Naive thymus-derived CD8-positive, alpha-beta T cell (primary cell): ENCODE results near the gene UTF1. TPM values are rescaled to one million over a fixed set of nuclear protein-coding genes. Genes with fewer than 3 reads are reported as not detected.

Experiments used
- ATAC-seq, 2 donors: fragments of 150-1000 bp; cut with Tn5 transposase in 1 of 2; sonication (Bioruptor Pico), chemical (Tn5 transposase) in 1 of 2; 1 replicate in 1 of 2; 2 replicates in 1 of 2; pipeline ENCODE4 v1.10.0; 2021; ENCODE audit warnings: mild to moderate bottlenecking in 2 of 2, moderate library complexity in 2 of 2
- POLR2A ChIA-PET: fragments of 350-600 bp; sonication (Branson Sonifier 250); formaldehyde crosslinking; loops from one replicate; lab custom pipeline; 2021; ENCODE audit warnings: antibody characterized with exemption; lab: Charles Lee
- DNase-seq, 10 donors: peaks; one replicate each; pipeline versions ENCODE4 v3.0.0 to v3.0.0-alpha.2; 2020 to 2022
- H3K27ac Mint-ChIP-seq, 10 donors: one replicate each; pipeline ENCODE4 v1.8.0; 2020 to 2022; ENCODE audit warnings: mild to moderate bottlenecking in 10 of 10, mixed read lengths in 10 of 10, moderate library complexity in 4 of 10, inconsistent platforms in 1 of 10
- H3K27me3 Mint-ChIP-seq, 5 donors: one replicate each; pipeline ENCODE4 v1.8.0; 2021 to 2022; ENCODE audit warnings: mixed read lengths in 5 of 5
- H3K36me3 Mint-ChIP-seq, 3 donors: one replicate each; pipeline ENCODE4 v1.8.0; 2020 to 2022; ENCODE audit warnings: mixed read lengths in 3 of 3, mild to moderate bottlenecking in 2 of 3, inconsistent platforms in 1 of 3
- H3K4me1 Mint-ChIP-seq, 4 donors: one replicate each; pipeline ENCODE4 v1.8.0; 2021 to 2022; ENCODE audit warnings: mixed read lengths in 4 of 4
- H3K4me3 Mint-ChIP-seq, 10 donors: one replicate each; pipeline ENCODE4 v1.8.0; 2020 to 2022; ENCODE audit warnings: mild to moderate bottlenecking in 10 of 10, mixed read lengths in 10 of 10, moderate library complexity in 6 of 10, inconsistent platforms in 1 of 10
- H3K9me3 Mint-ChIP-seq, 9 donors: one replicate each; pipeline ENCODE4 v1.8.0; 2020 to 2022; ENCODE audit warnings: mixed read lengths in 9 of 9, mild to moderate bottlenecking in 3 of 9, inconsistent platforms in 1 of 9, moderate library complexity in 1 of 9
- polyA plus RNA-seq, 3 donors: library from polyadenylated mRNA; unstranded; fragments of 300-500 nt; fragmentation: Illumina TruSeq; gene quantifications; one replicate each; pipeline ENCODE4 v1.2.3, GENCODE V29; 2021
- total RNA-seq, 8 experiments: library from RNA in 2 of 8; stranded (reverse) in 2 of 8; gene quantifications; one replicate each; pipeline ENCODE4 v1.2.3 and lab custom pipeline; 2021 to 2026

The UTF1 gene
- total and polyA plus RNA-seq, 5 experiments from 2014 or later, result not detected

GRCh38 chr10:133187906-133188681 is 41.9 kb upstream of the UTF1 start:
- Mint-ChIP-seq H3K36me3 (no peaks in the 10 kb centered on the region), H3K27ac (no peak overlapping the region), H3K27me3 (peaks cover 0 to 5% (median 3%) of the 10 kb centered on the region in 5 donors), H3K4me1 (peaks cover 0 to 3% (median 0%) of the 10 kb centered on the region in 4 donors), H3K4me3 (no peak overlapping the region), H3K9me3 (peaks cover 0 to 10% (median 0%) of the 10 kb centered on the region in 9 donors)
- POLR2A ChIA-PET, result no interaction called here
- ATAC-seq (no peak), DNase-seq (no peak)

- H3K9me3 Mint-ChIP-seq, result peaks cover 0 to 10% (median 7%) of the 10 kb centered on the region in 9 donors
- POLR2A ChIA-PET, result no interaction called here
- ATAC-seq (no peak), DNase-seq (no peak)
- peaks cover 0 to 5% (median 4%) of the 10 kb centered on the region in 5 donors for H3K27me3 Mint-ChIP-seq
- H3K4me3 Mint-ChIP-seq, result no peak overlapping the region
- peaks cover 0 to 2% (median 0%) of the 10 kb centered on the region in 4 donors for H3K4me1 Mint-ChIP-seq
- H3K27ac Mint-ChIP-seq, result no peak overlapping the region
- H3K36me3 Mint-ChIP-seq, result no peaks in the 10 kb centered on the region
Measured at GRCh38 chr10:133189256-133189655, 40.8 kb upstream of the UTF1 start.

GRCh38 chr10:133189726-133190125 is 40.3 kb upstream of the UTF1 start:
- Mint-ChIP-seq H3K27ac (no peak overlapping the region), H3K27me3 (peaks cover 0 to 6% (median 3%) of the 10 kb centered on the region in 5 donors), H3K9me3 (peaks cover 0 to 10% (median 8%) of the 10 kb centered on the region in 9 donors), H3K4me3 (no peak overlapping the region), H3K36me3 (no peaks in the 10 kb centered on the region), H3K4me1 (no peaks in the 10 kb centered on the region)
- ATAC-seq (no peak), DNase-seq (no peak)
- POLR2A ChIA-PET, result no interaction called here

GRCh38 chr10:133190225-133190624 is 39.8 kb upstream of the UTF1 start:
- no peak for DNase-seq
- POLR2A ChIA-PET, result no interaction called here
- Mint-ChIP-seq H3K36me3 (no peaks in the 10 kb centered on the region), H3K27me3 (peaks cover 0 to 11% (median 3%) of the 10 kb centered on the region in 5 donors), H3K4me1 (no peaks in the 10 kb centered on the region), H3K9me3 (peaks cover 0 to 10% (median 8%) of the 10 kb centered on the region in 9 donors), H3K4me3 (no peak overlapping the region), H3K27ac (no peak overlapping the region)
- ATAC-seq, result no peak

DNA sequence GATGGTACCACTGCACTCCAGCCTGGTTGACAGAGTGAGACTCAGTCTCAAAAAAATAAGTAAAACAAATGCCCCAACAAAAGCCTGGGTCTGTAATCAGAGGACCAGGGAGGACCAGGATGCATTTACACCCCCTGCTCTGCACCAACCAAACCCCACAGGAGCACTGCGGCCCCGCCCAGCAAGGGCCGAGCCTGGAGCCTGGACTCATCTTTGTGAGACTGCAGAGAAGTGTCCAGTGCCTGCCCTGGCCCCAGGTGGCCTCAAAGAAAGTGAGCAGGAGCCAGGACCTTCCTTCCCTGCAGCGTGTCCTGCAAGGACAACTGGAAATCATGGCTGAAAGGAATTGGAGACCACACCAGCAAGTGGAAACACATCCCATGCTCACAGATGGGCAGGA is 38.4 kb upstream of the UTF1 start:
- DNase-seq (no peak), ATAC-seq (no peak)
- no peak overlapping the region for H3K4me3 Mint-ChIP-seq
- H3K4me1 Mint-ChIP-seq, result no peaks in the 10 kb centered on the region
- H3K9me3 Mint-ChIP-seq, result peaks cover 0 to 10% (median 8%) of the 10 kb centered on the region in 9 donors
- H3K27ac Mint-ChIP-seq, result no peak overlapping the region
- H3K27me3 Mint-ChIP-seq, result peaks cover 0 to 11% (median 3%) of the 10 kb centered on the region in 5 donors
- POLR2A ChIA-PET, result no interaction called here
- H3K36me3 Mint-ChIP-seq, result no peaks in the 10 kb centered on the region

DNA sequence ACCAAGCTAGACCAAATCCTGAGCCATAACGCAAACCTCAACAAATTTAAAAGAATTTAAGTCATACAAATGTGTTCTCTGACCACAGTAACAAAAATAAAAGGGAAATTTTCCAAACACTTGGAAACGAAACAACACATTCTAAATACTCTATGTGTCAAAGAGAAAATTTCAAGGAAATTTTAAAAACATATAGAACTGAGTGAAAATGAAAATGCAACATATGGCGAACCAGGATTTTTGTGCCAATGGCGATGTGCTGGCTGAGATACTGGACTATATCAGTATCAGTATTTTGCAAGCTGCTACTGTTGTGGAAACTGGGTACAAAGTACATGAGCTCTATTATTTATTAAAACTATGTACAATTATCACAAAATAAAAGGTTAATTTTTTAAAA is 35.9 kb upstream of the UTF1 start:
- POLR2A ChIA-PET, result no interaction called here
- ATAC-seq (no peak), DNase-seq (no peak)
- Mint-ChIP-seq H3K4me3 (no peak overlapping the region), H3K27me3 (peaks cover 0 to 11% (median 3%) of the 10 kb centered on the region in 5 donors), H3K27ac (no peak overlapping the region), H3K4me1 (no peaks in the 10 kb centered on the region), H3K9me3 (peaks cover 0 to 10% (median 8%) of the 10 kb centered on the region in 9 donors), H3K36me3 (no peaks in the 10 kb centered on the region)

DNA sequence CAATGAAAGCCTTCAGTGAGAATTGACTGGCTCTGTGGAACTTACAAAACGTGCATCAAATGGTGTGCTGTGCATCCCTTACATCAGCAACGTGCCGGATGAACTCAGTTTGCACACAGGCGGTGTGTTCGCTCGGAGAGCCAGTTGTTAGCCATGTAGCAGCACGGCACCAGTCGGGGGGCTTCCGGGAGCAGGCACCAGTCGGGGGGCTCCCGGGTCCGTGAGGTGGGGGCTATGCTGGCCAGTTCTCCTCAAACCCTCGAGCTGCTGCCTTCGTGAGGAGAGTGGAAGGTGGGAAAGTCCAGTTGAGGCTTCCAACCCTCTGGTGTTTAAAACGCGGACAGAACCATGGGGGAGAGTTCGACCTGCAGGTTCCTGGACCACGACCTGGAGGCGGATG is 34.9 kb upstream of the UTF1 start:
- no peak for DNase-seq
- no peaks in the 10 kb centered on the region for H3K4me1 Mint-ChIP-seq
- no peaks in the 10 kb centered on the region for H3K36me3 Mint-ChIP-seq
- H3K27me3 Mint-ChIP-seq, result peaks cover 0 to 11% (median 0%) of the 10 kb centered on the region in 5 donors
- ATAC-seq, result no peak
- H3K9me3 Mint-ChIP-seq, result peaks cover 0 to 10% (median 8%) of the 10 kb centered on the region in 9 donors
- POLR2A ChIA-PET, result no interaction called here
- no peak overlapping the region for H3K4me3 Mint-ChIP-seq
- peak overlapping the region in 1 of 10 donors; percentile 49 for H3K27ac Mint-ChIP-seq

GRCh38 chr10:133195611-133196010 is 34.4 kb upstream of the UTF1 start:
- no peaks in the 10 kb centered on the region for H3K36me3 Mint-ChIP-seq
- no peaks in the 10 kb centered on the region for H3K4me1 Mint-ChIP-seq
- no peak for ATAC-seq
- peak overlapping the region in 1 of 10 donors; percentile 49 for H3K27ac Mint-ChIP-seq
- POLR2A ChIA-PET, result no interaction called here
- peaks cover 0 to 11% (median 0%) of the 10 kb centered on the region in 5 donors for H3K27me3 Mint-ChIP-seq
- no peak overlapping the region for H3K4me3 Mint-ChIP-seq
- H3K9me3 Mint-ChIP-seq, result peaks cover 0 to 10% (median 8%) of the 10 kb centered on the region in 9 donors
- no peak for DNase-seq

DNA sequence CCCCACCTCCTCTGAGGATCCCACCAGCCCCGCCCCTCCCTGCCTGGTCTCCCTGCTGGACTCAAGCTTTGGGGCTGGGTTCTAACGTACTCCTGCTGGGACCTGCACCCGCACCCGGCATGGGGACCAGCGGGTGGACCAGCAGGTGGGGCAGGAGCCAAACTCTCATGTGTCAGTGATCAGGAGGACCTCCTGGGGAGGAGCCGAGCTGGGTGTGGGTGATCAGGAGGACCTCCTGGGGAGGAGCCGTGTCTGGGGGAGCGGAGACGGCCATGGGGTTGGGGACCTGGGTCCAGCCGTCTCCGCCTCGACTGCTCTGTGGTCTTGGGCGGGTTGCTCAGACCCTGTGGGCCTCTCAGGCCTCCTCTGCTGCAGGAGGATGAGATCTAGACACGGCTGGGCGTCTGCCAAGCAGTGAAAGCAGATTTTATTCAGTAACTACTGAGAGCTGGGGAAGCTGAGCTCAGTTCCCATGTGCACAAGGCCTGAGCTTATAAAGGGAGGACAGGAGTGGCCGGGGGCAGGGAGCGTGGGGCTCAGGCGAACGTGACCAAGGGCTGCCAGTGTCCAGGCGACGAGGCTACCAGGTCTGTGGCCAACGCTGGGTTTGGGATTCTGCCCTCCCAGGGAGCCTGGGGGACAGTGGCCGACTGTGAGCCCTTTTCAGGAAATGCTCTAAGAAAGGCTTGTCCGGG is 33.6 kb upstream of the UTF1 start:
- POLR2A ChIA-PET, result no interaction called here
- ATAC-seq (no peak), DNase-seq (no peak)
- peaks cover 0 to 10% (median 8%) of the 10 kb centered on the region in 9 donors for H3K9me3 Mint-ChIP-seq
- H3K4me3 Mint-ChIP-seq, result no peak overlapping the region
- H3K27ac Mint-ChIP-seq, result peak overlapping the region in 1 of 10 donors; percentile 65
- H3K36me3 Mint-ChIP-seq, result no peaks in the 10 kb centered on the region
- peaks cover 0 to 11% (median 1%) of the 10 kb centered on the region in 5 donors for H3K27me3 Mint-ChIP-seq
- no peaks in the 10 kb centered on the region for H3K4me1 Mint-ChIP-seq

- POLR2A ChIA-PET, result no interaction called here
- no peak overlapping the region for H3K27ac Mint-ChIP-seq
- no peak overlapping the region for H3K4me3 Mint-ChIP-seq
- H3K27me3 Mint-ChIP-seq, result peaks cover 0 to 11% (median 1%) of the 10 kb centered on the region in 5 donors
- no peaks in the 10 kb centered on the region for H3K36me3 Mint-ChIP-seq
- ATAC-seq (no peak), DNase-seq (no peak)
- H3K4me1 Mint-ChIP-seq, result no peaks in the 10 kb centered on the region
- peaks cover 0 to 9% (median 5%) of the 10 kb centered on the region in 9 donors for H3K9me3 Mint-ChIP-seq
Measured at GRCh38 chr10:133196936-133197758, 32.9 kb upstream of the UTF1 start.

- Mint-ChIP-seq H3K36me3 (no peaks in the 10 kb centered on the region), H3K4me1 (no peaks in the 10 kb centered on the region), H3K27me3 (peaks cover 0 to 11% (median 1%) of the 10 kb centered on the region in 5 donors), H3K4me3 (no peak overlapping the region), H3K27ac (no peak overlapping the region), H3K9me3 (peaks cover 0 to 9% (median 2%) of the 10 kb centered on the region in 9 donors)
- POLR2A ChIA-PET, result no interaction called here
- DNase-seq, result no peak
- ATAC-seq, result no peak
Measured at GRCh38 chr10:133197786-133198185, 32.2 kb upstream of the UTF1 start.

- POLR2A ChIA-PET, result no interaction called here
- Mint-ChIP-seq H3K4me1 (no peaks in the 10 kb centered on the region), H3K4me3 (no peak overlapping the region), H3K9me3 (peaks cover 0 to 9% (median 2%) of the 10 kb centered on the region in 9 donors), H3K27ac (no peak overlapping the region), H3K27me3 (peaks cover 0 to 10% (median 1%) of the 10 kb centered on the region in 5 donors), H3K36me3 (no peaks in the 10 kb centered on the region)
- ATAC-seq, result no peak
- DNase-seq, result no peak
Measured at GRCh38 chr10:133198206-133198605, 31.8 kb upstream of the UTF1 start.
